Mesenchymal stem cell (in vitro differentiated cells and primary cell): ENCODE results near the gene INSYN2B.

Source experiments
- DNase-seq: peaks from one replicate; pipeline ENCODE4 v3.0.0-alpha.2; 2013
- H2AFZ ChIP-seq: one replicate; pipeline ENCODE4 v1.6.1; 2013; ENCODE audit warnings: low read depth, mild to moderate bottlenecking, control low read depth, inconsistent platforms, low read length, moderate library complexity
- H2AK5ac ChIP-seq: 2 replicates; pipeline ENCODE4 v1.6.1; 2013; ENCODE audit warnings: low read length, moderate library complexity, mild to moderate bottlenecking, inconsistent platforms; ENCODE audit not compliant: severe bottlenecking
- H2BK120ac ChIP-seq: one replicate; pipeline ENCODE4 v1.6.1; 2013; ENCODE audit warnings: low read depth, mild to moderate bottlenecking, inconsistent platforms, low read length, moderate library complexity
- H2BK12ac ChIP-seq, 2 experiments: one replicate each; pipeline ENCODE4 v1.6.1; 2013; ENCODE audit warnings: inconsistent platforms in 2 of 2, low read length in 2 of 2, mild to moderate bottlenecking in 2 of 2, moderate library complexity in 2 of 2, control low read depth in 1 of 2
- H2BK15ac ChIP-seq: one replicate; pipeline ENCODE4 v1.6.1; 2013; ENCODE audit warnings: mild to moderate bottlenecking, low read depth, inconsistent platforms; ENCODE audit not compliant: poor library complexity, severe bottlenecking
- H2BK5ac ChIP-seq: 2 replicates; pipeline ENCODE4 v1.6.1; 2013; ENCODE audit warnings: low read depth, mild to moderate bottlenecking, low read length, control low read depth, inconsistent platforms; ENCODE audit not compliant: poor library complexity, severe bottlenecking
- H3K14ac ChIP-seq, 2 experiments: one replicate each; pipeline ENCODE4 v1.6.1; 2013; ENCODE audit warnings: inconsistent platforms in 2 of 2, low read length in 2 of 2, control low read depth in 1 of 2, mild to moderate bottlenecking in 1 of 2, moderate library complexity in 1 of 2
- H3K18ac ChIP-seq, 2 experiments: one replicate each; pipeline ENCODE4 v1.6.1; 2013; ENCODE audit warnings: inconsistent platforms in 2 of 2, low read length in 2 of 2, control low read depth in 1 of 2, low read depth in 1 of 2, mild to moderate bottlenecking in 1 of 2
- H3K23ac ChIP-seq, 2 experiments: one replicate each; pipeline ENCODE4 v1.6.1; 2013; ENCODE audit warnings: inconsistent platforms in 2 of 2, low read length in 2 of 2, mild to moderate bottlenecking in 2 of 2, moderate library complexity in 2 of 2, control low read depth in 1 of 2
- H3K27ac ChIP-seq: 2 replicates; pipeline ENCODE4 v1.5.1; 2013; ENCODE audit warnings: mild to moderate bottlenecking, moderate library complexity, low read length, control low read depth, inconsistent platforms; ENCODE audit not compliant: poor library complexity, severe bottlenecking
- H3K27me3 ChIP-seq, 2 experiments: 2 replicates each; pipeline versions ENCODE4 v1.6.1 to v1.7.0; 2013; ENCODE audit warnings: low read length in 2 of 2, mild to moderate bottlenecking in 2 of 2, moderate library complexity in 2 of 2, control low read depth in 1 of 2, inconsistent platforms in 1 of 2; ENCODE audit not compliant: control insufficient read depth in 1 of 2, insufficient read depth in 1 of 2
- H3K36me3 ChIP-seq, 2 experiments: 2 replicates each; pipeline versions ENCODE4 v1.6.1 to v1.7.0; 2013; ENCODE audit warnings: low read length in 2 of 2, control low read depth in 1 of 2, inconsistent platforms in 1 of 2, low read depth in 1 of 2, mild to moderate bottlenecking in 1 of 2; ENCODE audit not compliant: insufficient read depth in 2 of 2, control insufficient read depth in 1 of 2
- H3K4ac ChIP-seq, 2 experiments: one replicate each; pipeline ENCODE4 v1.6.1; 2013; ENCODE audit warnings: inconsistent platforms in 2 of 2, low read length in 2 of 2, mild to moderate bottlenecking in 2 of 2, moderate library complexity in 2 of 2, control low read depth in 1 of 2, low read depth in 1 of 2
- H3K4me1 ChIP-seq: 2 replicates; pipeline ENCODE4 v1.6.1; 2013; ENCODE audit warnings: low read depth, low read length, control low read depth; ENCODE audit not compliant: control insufficient read depth, insufficient read depth
- H3K4me2 ChIP-seq: 2 replicates; pipeline ENCODE4 v1.6.1; 2013; ENCODE audit warnings: low read length, mild to moderate bottlenecking, inconsistent platforms; ENCODE audit not compliant: poor library complexity, severe bottlenecking
- H3K4me3 ChIP-seq, 2 experiments: 2 replicates each; pipeline versions ENCODE4 v1.5.1 to v1.7.0; 2013; ENCODE audit warnings: low read length in 2 of 2, mild to moderate bottlenecking in 2 of 2, control low read depth in 1 of 2, low read depth in 1 of 2; ENCODE audit not compliant: insufficient read depth in 1 of 2
- H3K79me1 ChIP-seq: replicated peaks from 2 replicates; pipeline ENCODE4 v1.6.1; 2013; ENCODE audit warnings: mild to moderate bottlenecking, control low read depth, low read length, inconsistent platforms; ENCODE audit not compliant: poor library complexity, severe bottlenecking
- H3K9ac ChIP-seq: 2 replicates; pipeline ENCODE4 v1.7.0; 2013; ENCODE audit warnings: mild to moderate bottlenecking, low read length, moderate library complexity
- H3K9me3 ChIP-seq: 2 replicates; pipeline ENCODE4 v1.7.0; 2013; ENCODE audit warnings: mild to moderate bottlenecking, low read length; ENCODE audit not compliant: control insufficient read depth
- H4K8ac ChIP-seq: one replicate; pipeline ENCODE4 v1.6.1; 2013; ENCODE audit warnings: inconsistent platforms, mild to moderate bottlenecking, low read length, moderate library complexity
- H4K91ac ChIP-seq: one replicate; pipeline ENCODE4 v1.6.1; 2013; ENCODE audit warnings: mild to moderate bottlenecking, low read length, inconsistent platforms
- WGBS: methylation state at CpG from one replicate; pipeline ENCODE4 v1.1.7; 2013; ENCODE audit warnings: mixed read lengths; 5-methylcytosine and 5-hydroxymethylcytosine counted together

Gene INSYN2B

DNA sequence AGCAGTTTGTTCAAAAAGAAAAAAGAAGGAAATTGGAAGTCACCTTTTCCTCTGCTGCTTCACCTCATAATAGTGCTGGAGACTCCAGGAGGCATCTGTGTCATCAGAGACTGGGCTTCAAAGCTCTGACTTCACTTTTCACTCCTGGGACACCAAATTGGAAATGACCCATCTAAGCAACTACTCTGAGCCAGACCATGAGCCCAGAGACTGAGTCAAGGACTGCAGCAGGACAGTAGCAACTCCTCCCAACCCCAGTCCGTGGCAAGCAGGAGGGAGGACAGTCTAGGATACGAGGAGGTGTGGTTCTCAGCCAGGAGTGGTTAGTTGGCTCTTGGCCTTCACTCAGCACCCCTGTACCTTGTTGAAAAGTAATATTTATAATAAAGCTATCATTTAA lies 131.5 kb downstream of the INSYN2B start:
- Histone ChIP-seq H2BK15ac (no peak overlapping the region), H3K27ac (no peak overlapping the region), H3K27me3 (no peaks in the 10 kb centered on the region), H4K91ac (no peak overlapping the region), H3K4me1 (no peaks in the 10 kb centered on the region), H2BK5ac (no peak overlapping the region), H2AFZ (no peak overlapping the region), H3K23ac (no peak overlapping the region), H4K8ac (no peak overlapping the region), H3K79me1 (no peaks in the 10 kb centered on the region), H3K4ac (no peak overlapping the region), H3K14ac (no peak overlapping the region), H3K9ac (no peak overlapping the region), H2BK12ac (no peak overlapping the region), H2BK120ac (no peak overlapping the region), H3K18ac (no peak overlapping the region), H3K4me2 (no peak overlapping the region), H3K36me3 (no peaks in the 10 kb centered on the region), H3K9me3 (peaks cover 19% of the 10 kb centered on the region), H3K4me3 (no peak overlapping the region), H2AK5ac (no peak overlapping the region)
- no CpG with 5 or more reads among the region's 2 CpGs for WGBS
- no peak for DNase-seq

DNA sequence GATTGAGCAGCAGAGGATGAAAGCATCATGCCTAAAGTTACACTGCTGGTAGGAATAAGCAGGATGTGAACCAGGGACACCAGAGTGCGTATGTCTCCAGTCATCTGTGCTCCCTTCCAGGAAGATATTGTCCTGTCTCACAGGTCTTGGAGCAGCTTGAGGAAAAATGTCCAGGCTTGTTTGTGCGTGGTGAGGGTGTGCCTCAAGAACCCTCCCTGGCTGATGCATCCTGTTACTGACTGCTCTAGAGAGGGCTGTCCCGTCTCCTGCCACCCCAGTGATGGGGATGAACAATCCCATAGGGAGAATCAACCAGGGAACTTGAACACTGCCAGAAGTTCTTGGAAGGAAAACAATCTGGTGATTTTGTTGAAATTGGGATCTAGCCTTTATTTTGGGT lies 132.0 kb downstream of the INSYN2B start:
- no peaks in the 10 kb centered on the region for H3K27me3 ChIP-seq
- no peak overlapping the region for H2BK5ac ChIP-seq
- no peak overlapping the region for H2AFZ ChIP-seq
- H3K79me1 ChIP-seq: no peaks in the 10 kb centered on the region
- H3K9me3 ChIP-seq: peaks cover 19% of the 10 kb centered on the region
- no peak overlapping the region for H2BK120ac ChIP-seq
- no peak overlapping the region for H3K4ac ChIP-seq
- H4K8ac ChIP-seq: no peak overlapping the region
- H2AK5ac ChIP-seq: no peak overlapping the region
- H3K4me3 ChIP-seq: no peak overlapping the region
- H3K36me3 ChIP-seq: no peaks in the 10 kb centered on the region
- H3K23ac ChIP-seq: no peak overlapping the region
- H2BK12ac ChIP-seq: no peak overlapping the region
- H3K14ac ChIP-seq: no peak overlapping the region
- WGBS: 91% methylated on average over 3 of the region's 3 CpGs
- H3K4me1 ChIP-seq: no peaks in the 10 kb centered on the region
- no peak overlapping the region for H3K27ac ChIP-seq
- DNase-seq: no peak
- H3K18ac ChIP-seq: no peak overlapping the region
- H2BK15ac ChIP-seq: no peak overlapping the region
- H3K9ac ChIP-seq: no peak overlapping the region
- H4K91ac ChIP-seq: no peak overlapping the region
- no peak overlapping the region for H3K4me2 ChIP-seq

DNA sequence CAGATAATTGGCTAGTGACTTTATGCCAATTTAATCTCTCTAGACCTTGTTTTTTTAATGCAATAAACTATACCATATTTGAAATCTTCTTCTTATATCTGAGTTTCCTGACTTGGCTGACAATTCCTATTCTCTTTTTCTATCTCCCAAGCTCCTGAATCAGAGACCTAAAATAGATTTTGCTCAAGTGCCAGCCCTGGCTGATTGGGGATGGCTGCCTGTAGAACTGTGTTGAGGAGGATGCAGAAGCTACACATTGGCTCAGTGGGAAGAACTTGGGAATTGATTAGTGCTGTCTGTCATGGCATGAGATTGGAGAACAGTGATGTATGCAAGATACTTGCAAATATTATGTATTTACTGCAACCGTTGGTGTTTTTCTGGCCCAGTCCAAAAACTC lies 132.8 kb downstream of the INSYN2B start:
- no peak overlapping the region for H3K14ac ChIP-seq

DNA sequence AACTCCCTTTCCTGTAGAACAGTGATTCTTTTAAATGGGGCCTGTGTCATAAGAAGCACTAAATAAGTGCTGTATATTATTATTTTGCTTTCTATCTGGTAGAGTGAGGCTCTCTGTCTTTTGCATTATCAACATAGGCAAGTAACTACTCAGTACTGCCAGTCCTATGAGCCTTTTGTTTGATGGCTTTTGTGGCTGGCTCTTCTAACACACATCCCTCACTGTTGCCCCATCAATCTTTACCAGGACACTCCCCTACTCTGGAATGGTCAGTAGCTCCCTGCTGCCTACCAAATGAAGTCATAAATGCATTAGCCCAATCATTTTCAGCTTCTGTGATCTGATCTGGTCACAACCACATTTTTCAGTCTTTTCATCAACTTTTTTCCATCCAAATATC lies 137.6 kb downstream of the INSYN2B start:
- Histone ChIP-seq H2BK5ac (no peak overlapping the region), H3K9me3 (no peaks in the 10 kb centered on the region), H4K91ac (no peak overlapping the region)

More for the DNA sequence above, 132.8 kb downstream of the INSYN2B start:
- H3K9me3 ChIP-seq: peaks cover 19% of the 10 kb centered on the region
- H3K27me3 ChIP-seq: no peaks in the 10 kb centered on the region
- no peak overlapping the region for H2AFZ ChIP-seq
- H3K4me1 ChIP-seq: no peaks in the 10 kb centered on the region
- H3K4me2 ChIP-seq: no peak overlapping the region
- no peak overlapping the region for H3K18ac ChIP-seq
- no peak for DNase-seq
- WGBS: no CpG with 5 or more reads among the region's 1 CpG
- H2BK12ac ChIP-seq: no peak overlapping the region
- H3K27ac ChIP-seq: no peak overlapping the region
- no peak overlapping the region for H2BK15ac ChIP-seq
- no peak overlapping the region for H3K4me3 ChIP-seq
- H3K36me3 ChIP-seq: no peaks in the 10 kb centered on the region
- no peak overlapping the region for H2AK5ac ChIP-seq
- H3K79me1 ChIP-seq: no peaks in the 10 kb centered on the region
- no peak overlapping the region for H4K91ac ChIP-seq
- H2BK5ac ChIP-seq: no peak overlapping the region
- no peak overlapping the region for H3K4ac ChIP-seq
- H4K8ac ChIP-seq: no peak overlapping the region
- no peak overlapping the region for H3K9ac ChIP-seq
- no peak overlapping the region for H2BK120ac ChIP-seq
- H3K23ac ChIP-seq: no peak overlapping the region

More for the DNA sequence above, 137.6 kb downstream of the INSYN2B start:
- no peak overlapping the region for H2BK120ac ChIP-seq
- no peak overlapping the region for H3K14ac ChIP-seq
- no peak for DNase-seq
- no peak overlapping the region for H4K8ac ChIP-seq
- no peak overlapping the region for H3K9ac ChIP-seq
- no peak overlapping the region for H3K4me2 ChIP-seq
- no peak overlapping the region for H3K4me3 ChIP-seq
- H3K36me3 ChIP-seq: no peaks in the 10 kb centered on the region
- no peak overlapping the region for H3K4ac ChIP-seq
- no peaks in the 10 kb centered on the region for H3K27me3 ChIP-seq
- no peak overlapping the region for H2AFZ ChIP-seq
- H3K4me1 ChIP-seq: no peaks in the 10 kb centered on the region
- H2BK15ac ChIP-seq: no peak overlapping the region
- no peak overlapping the region for H3K18ac ChIP-seq
- no peak overlapping the region for H3K27ac ChIP-seq
- H3K79me1 ChIP-seq: no peaks in the 10 kb centered on the region
- no peak overlapping the region for H3K23ac ChIP-seq
- H2AK5ac ChIP-seq: no peak overlapping the region
- H2BK12ac ChIP-seq: no peak overlapping the region
